Measurements from ENCODE around the gene RPL10A. TPM values are rescaled to one million over a fixed set of nuclear protein-coding genes. Genes with fewer than 3 reads are reported as not detected.
A peak's percentile ranks its signal among the peaks of the same experiment; 100 is the strongest.

RPL10A gene
- total and polyA plus RNA-seq, 2 of the 13 experiments (the other 11 are each of a cell fraction or from before 2014, with no cell fraction given), result 1,854 to 2,726 TPM

DNA sequence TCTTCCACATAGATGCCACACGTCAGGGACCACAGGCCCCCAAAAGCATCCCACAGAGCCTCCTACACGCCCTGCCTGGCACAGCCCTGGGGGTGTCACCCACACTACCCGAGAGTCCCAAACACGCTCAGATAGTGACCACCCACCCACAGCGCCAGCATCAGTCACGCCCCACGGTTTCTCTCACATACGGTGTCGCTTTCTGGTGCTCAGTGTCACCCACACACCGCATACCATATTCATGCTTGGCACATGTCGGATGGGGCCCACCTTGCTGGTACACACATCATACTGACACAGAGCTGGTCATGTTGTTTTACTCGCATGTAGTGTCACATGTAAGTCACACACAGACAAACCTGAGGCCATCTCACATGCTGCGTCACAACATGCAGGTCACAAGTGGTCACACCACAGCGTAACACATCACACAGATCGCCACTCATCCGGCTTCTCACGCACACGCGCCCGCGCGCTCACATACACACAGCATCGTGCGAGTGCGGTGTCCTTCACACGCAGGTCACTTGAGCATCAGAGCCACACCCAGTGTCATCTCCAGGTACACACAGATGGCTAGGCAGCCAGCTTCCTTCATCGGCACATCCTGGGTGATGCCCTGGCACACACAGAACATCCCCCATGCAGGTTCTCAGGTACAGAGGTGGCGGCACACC is 25.2 kb downstream of the RPL10A start (continued):
- TF ChIP-seq BRF2 (CRISPR knock-in tag; IDR thresholded peaks at IDR 0.05), result no peak
- TF ChIP-seq ZNF282 (IDR thresholded peaks at IDR 0.05; ENCODE audit: partially characterized antibody), result no peak
- no peak for TF ChIP-seq NONO (IDR thresholded peaks at IDR 0.05)
- TF ChIP-seq NONO (CRISPR knock-in tag; conservative IDR thresholded peaks at IDR 0.05), result 0 out of 2 replicates have a peak, but pooled peaks have one; percentile 31
- no peak for TF ChIP-seq ZNF75D (CRISPR knock-in tag; IDR thresholded peaks at IDR 0.05; ENCODE audit: borderline replicate concordance)
- no peak for TF ChIP-seq SMC3 (IDR thresholded peaks at IDR 0.05; ENCODE audit: low read length)
- no peak for TF ChIP-seq ZNF230 (CRISPR knock-in tag; IDR thresholded peaks at IDR 0.05)
- no peak for TF ChIP-seq THAP11 (CRISPR knock-in tag; IDR thresholded peaks at IDR 0.05)
- TF ChIP-seq PITX1 (CRISPR knock-in tag; IDR thresholded peaks at IDR 0.05), result no peak
- no peak for TF ChIP-seq SETDB1 (CRISPR knock-in tag; IDR thresholded peaks at IDR 0.05; ENCODE audit: borderline replicate concordance)
- no peak for TF ChIP-seq RFX5 (IDR thresholded peaks at IDR 0.05; ENCODE audit: low read depth, low read length)
- TF ChIP-seq ZNF24 (IDR thresholded peaks at IDR 0.05), result no peak
- TF ChIP-seq ZNF562 (CRISPR knock-in tag; IDR thresholded peaks at IDR 0.05; ENCODE audit: borderline replicate concordance), result no peak
- TF ChIP-seq ZNF138 (CRISPR knock-in tag; IDR thresholded peaks at IDR 0.05; ENCODE audit: low read depth), result no peak
- TF ChIP-seq, protein P1, sequence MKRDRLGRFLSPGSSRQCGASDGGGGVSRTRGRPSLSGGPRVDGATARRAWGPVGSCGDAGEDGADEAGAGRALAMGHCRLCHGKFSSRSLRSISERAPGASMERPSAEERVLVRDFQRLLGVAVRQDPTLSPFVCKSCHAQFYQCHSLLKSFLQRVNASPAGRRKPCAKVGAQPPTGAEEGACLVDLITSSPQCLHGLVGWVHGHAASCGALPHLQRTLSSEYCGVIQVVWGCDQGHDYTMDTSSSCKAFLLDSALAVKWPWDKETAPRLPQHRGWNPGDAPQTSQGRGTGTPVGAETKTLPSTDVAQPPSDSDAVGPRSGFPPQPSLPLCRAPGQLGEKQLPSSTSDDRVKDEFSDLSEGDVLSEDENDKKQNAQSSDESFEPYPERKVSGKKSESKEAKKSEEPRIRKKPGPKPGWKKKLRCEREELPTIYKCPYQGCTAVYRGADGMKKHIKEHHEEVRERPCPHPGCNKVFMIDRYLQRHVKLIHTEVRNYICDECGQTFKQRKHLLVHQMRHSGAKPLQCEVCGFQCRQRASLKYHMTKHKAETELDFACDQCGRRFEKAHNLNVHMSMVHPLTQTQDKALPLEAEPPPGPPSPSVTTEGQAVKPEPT (CRISPR knock-in tag; IDR thresholded peaks at IDR 0.05; ENCODE audit: low read depth), result no peak
- TF ChIP-seq PAX8 (CRISPR knock-in tag; IDR thresholded peaks at IDR 0.05; ENCODE audit: borderline replicate concordance), result no peak
- no peak for TF ChIP-seq NR2F2 (IDR thresholded peaks at IDR 0.05; ENCODE audit: borderline replicate concordance, low read depth)
- 0 out of 2 replicates have a peak, but pooled peaks have one; percentile 39 for TF ChIP-seq TARDBP (CRISPR knock-in tag; IDR thresholded peaks at IDR 0.05)
- TF ChIP-seq, protein P2, sequence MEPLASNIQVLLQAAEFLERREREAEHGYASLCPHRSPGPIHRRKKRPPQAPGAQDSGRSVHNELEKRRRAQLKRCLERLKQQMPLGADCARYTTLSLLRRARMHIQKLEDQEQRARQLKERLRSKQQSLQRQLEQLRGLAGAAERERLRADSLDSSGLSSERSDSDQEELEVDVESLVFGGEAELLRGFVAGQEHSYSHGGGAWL (CRISPR knock-in tag; IDR thresholded peaks at IDR 0.05), result no peak
- TF ChIP-seq ATF7 (IDR thresholded peaks at IDR 0.05), result no peak
- 0 out of 2 replicates have a peak, but pooled peaks have one; percentile 25 for TF ChIP-seq ATF7 (CRISPR knock-in tag; IDR thresholded peaks at IDR 0.05)
- TF ChIP-seq TOPORS (CRISPR knock-in tag; IDR thresholded peaks at IDR 0.05), result no peak
- TF ChIP-seq ZBTB7B (CRISPR knock-in tag; IDR thresholded peaks at IDR 0.05), result no peak
- TF ChIP-seq CBFB (CRISPR knock-in tag; IDR thresholded peaks at IDR 0.05), result no peak
- TF ChIP-seq ARNT (IDR thresholded peaks at IDR 0.05), result no peak
- TF ChIP-seq RBM39 (IDR thresholded peaks at IDR 0.05; ENCODE audit: low read depth, low read length, poor library complexity, severe bottlenecking), result no peak
- no peak for TF ChIP-seq ZNF790 (CRISPR knock-in tag; IDR thresholded peaks at IDR 0.05; ENCODE audit: borderline replicate concordance)
- TF ChIP-seq MYNN (CRISPR knock-in tag; IDR thresholded peaks at IDR 0.05; ENCODE audit: low read depth), result no peak
- TF ChIP-seq, protein P3, sequence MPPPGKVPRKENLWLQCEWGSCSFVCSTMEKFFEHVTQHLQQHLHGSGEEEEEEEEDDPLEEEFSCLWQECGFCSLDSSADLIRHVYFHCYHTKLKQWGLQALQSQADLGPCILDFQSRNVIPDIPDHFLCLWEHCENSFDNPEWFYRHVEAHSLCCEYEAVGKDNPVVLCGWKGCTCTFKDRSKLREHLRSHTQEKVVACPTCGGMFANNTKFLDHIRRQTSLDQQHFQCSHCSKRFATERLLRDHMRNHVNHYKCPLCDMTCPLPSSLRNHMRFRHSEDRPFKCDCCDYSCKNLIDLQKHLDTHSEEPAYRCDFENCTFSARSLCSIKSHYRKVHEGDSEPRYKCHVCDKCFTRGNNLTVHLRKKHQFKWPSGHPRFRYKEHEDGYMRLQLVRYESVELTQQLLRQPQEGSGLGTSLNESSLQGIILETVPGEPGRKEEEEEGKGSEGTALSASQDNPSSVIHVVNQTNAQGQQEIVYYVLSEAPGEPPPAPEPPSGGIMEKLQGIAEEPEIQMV (CRISPR knock-in tag; IDR thresholded peaks at IDR 0.05; ENCODE audit: low read depth), result no peak
